ENCODE data around the gene FMO4. TPM values are rescaled to one million over a fixed set of nuclear protein-coding genes. Genes with fewer than 3 reads are reported as not detected.

FMO4 gene
- total and polyA plus RNA-seq, 10 of the 15 experiments (the other 5 are each of a cell fraction or from before 2014, with no cell fraction given), result 0.26 to 3.0 (median 1.1) TPM

GRCh38 chr1:171352554-171352953 lies 38.6 kb downstream of the FMO4 start:
- POLR2A ChIA-PET, result no interaction called here
- CTCF ChIA-PET, result interaction anchor here (1.0 kb wide), 1 partner anchor 39 kb away, joined by 4 read pairs; the partner anchor contains the start of gene FMO4
- H3K4me1 ChIP-seq (ENCODE audit: control insufficient read depth, insufficient read depth, low read length), result no peaks in the 10 kb centered on the region
- H2AFZ ChIP-seq (ENCODE audit: control insufficient read depth, low read depth, low read length), result no peak overlapping the region
- H3K27me3 ChIP-seq (replicated peaks in 1 of 2; ENCODE audit: control insufficient read depth in 2 of 2, insufficient read depth in 2 of 2, low read length in 1 of 2), result no peaks in the 10 kb centered on the region; a peak in 1 of 4 replicates
- intact Hi-C loops (cut with micrococcal nuclease; ENCODE audit: unreplicated experiment), result no loop called here
- TF ChIP-seq SIX5 (IDR thresholded peaks at IDR 0.05; ENCODE audit: low read depth, low read length, severe bottlenecking) (no peak), SMC3 (IDR thresholded peaks at IDR 0.05; ENCODE audit: borderline replicate concordance, low read length) (no peak), CTCF (IDR thresholded peaks at IDR 0.05 in 2 of 3, conservative IDR thresholded peaks at IDR 0.05 in 1 of 3; ENCODE audit: control insufficient read depth in 2 of 3, extremely low read depth in 1 of 3, insufficient read depth in 1 of 3, low read depth in 3 of 3, low read length in 3 of 3) (no peak), EED (IDR thresholded peaks at IDR 0.05; ENCODE audit: low read depth) (no peak), CBX3 (IDR thresholded peaks at IDR 0.05; ENCODE audit: borderline replicate concordance, low read depth) (no peak), ZNF207 (IDR thresholded peaks at IDR 0.05; ENCODE audit: borderline replicate concordance) (no peak), SMAD1 (IDR thresholded peaks at IDR 0.05; ENCODE audit: low read depth, partially characterized antibody) (no peak), KLF5 (IDR thresholded peaks at IDR 0.05; ENCODE audit: partially characterized antibody) (no peak), RAD21 (IDR thresholded peaks at IDR 0.05; ENCODE audit: insufficient read depth, low read depth, low read length) (no peak), POLR2AphosphoS5 (IDR thresholded peaks at IDR 0.05; ENCODE audit: low read length) (no peak), SREBF1 (IDR thresholded peaks at IDR 0.05; ENCODE audit: low read length) (no peak), BMI1 (IDR thresholded peaks at IDR 0.05; ENCODE audit: borderline replicate concordance) (no peak), ZBTB40 (IDR thresholded peaks at IDR 0.05; ENCODE audit: borderline replicate concordance) (no peak), STAT1 (conservative IDR thresholded peaks at IDR 0.05) (no peak)
- TF ChIP-seq, protein P1, sequence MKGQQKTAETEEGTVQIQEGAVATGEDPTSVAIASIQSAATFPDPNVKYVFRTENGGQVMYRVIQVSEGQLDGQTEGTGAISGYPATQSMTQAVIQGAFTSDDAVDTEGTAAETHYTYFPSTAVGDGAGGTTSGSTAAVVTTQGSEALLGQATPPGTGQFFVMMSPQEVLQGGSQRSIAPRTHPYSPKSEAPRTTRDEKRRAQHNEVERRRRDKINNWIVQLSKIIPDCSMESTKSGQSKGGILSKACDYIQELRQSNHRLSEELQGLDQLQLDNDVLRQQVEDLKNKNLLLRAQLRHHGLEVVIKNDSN (IDR thresholded peaks at IDR 0.05; ENCODE audit: borderline replicate concordance, extremely low read length, insufficient read depth, low read depth, low read length), result no peak
- TF ChIP-seq, protein P2, sequence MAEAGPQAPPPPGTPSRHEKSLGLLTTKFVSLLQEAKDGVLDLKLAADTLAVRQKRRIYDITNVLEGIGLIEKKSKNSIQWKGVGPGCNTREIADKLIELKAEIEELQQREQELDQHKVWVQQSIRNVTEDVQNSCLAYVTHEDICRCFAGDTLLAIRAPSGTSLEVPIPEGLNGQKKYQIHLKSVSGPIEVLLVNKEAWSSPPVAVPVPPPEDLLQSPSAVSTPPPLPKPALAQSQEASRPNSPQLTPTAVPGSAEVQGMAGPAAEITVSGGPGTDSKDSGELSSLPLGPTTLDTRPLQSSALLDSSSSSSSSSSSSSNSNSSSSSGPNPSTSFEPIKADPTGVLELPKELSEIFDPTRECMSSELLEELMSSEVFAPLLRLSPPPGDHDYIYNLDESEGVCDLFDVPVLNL (IDR thresholded peaks at IDR 0.05; ENCODE audit: low read depth, low read length), result no peak
- no TSS peak for BruUV-seq (replicated peaks)
- RAD21 ChIA-PET (ENCODE audit: unreplicated experiment), result no interaction called here
- SMC1A ChIA-PET (ENCODE audit: uncharacterized antibody, unreplicated experiment), result no interaction called here
- WGBS (ENCODE audit: insufficient coverage, insufficient replicate concordance, low lambda C conversion rate, missing lambda C conversion rate), result 0% methylated on average over 2 of the region's 2 CpGs
- no peak overlapping the region for H3K4me2 ChIP-seq (ENCODE audit: control insufficient read depth, insufficient read depth)
- H4K20me1 ChIP-seq (ENCODE audit: control insufficient read depth, insufficient read depth), result no peaks in the 10 kb centered on the region
- H3K27ac ChIP-seq (ENCODE audit: control insufficient read depth, insufficient read depth), result no peak overlapping the region
- DNase-seq (ENCODE audit: low read depth, low spot score) (no peak), ATAC-seq (no peak), FAIRE-seq (no peak)
- H3K9ac ChIP-seq (ENCODE audit: control insufficient read depth, insufficient read depth, low read length), result no peak overlapping the region
- H3K36me3 ChIP-seq (ENCODE audit: control insufficient read depth in 2 of 2, insufficient read depth in 2 of 2, low read length in 1 of 2), result no peaks in the 10 kb centered on the region
- no peaks in the 10 kb centered on the region for H3K9me3 ChIP-seq (replicated peaks; ENCODE audit: control insufficient read depth, insufficient read depth, low read length)
- no peak overlapping the region for H3K4me3 ChIP-seq
- no peaks in the 10 kb centered on the region for H3K79me2 ChIP-seq (ENCODE audit: control insufficient read depth, insufficient read depth, low read length)
- in situ Hi-C loops (cut with MboI), result no loop called here
